ENCODE results near the gene RIOK3. TPM values are rescaled to one million over a fixed set of nuclear protein-coding genes. Genes with fewer than 3 reads are reported as not detected.
A peak's percentile ranks its signal among the peaks of the same experiment; 100 is the strongest.

Gene RIOK3
- total RNA-seq, 3 donors from 2014 or later, result 61.6 to 80.8 (median 74.3) TPM

DNA sequence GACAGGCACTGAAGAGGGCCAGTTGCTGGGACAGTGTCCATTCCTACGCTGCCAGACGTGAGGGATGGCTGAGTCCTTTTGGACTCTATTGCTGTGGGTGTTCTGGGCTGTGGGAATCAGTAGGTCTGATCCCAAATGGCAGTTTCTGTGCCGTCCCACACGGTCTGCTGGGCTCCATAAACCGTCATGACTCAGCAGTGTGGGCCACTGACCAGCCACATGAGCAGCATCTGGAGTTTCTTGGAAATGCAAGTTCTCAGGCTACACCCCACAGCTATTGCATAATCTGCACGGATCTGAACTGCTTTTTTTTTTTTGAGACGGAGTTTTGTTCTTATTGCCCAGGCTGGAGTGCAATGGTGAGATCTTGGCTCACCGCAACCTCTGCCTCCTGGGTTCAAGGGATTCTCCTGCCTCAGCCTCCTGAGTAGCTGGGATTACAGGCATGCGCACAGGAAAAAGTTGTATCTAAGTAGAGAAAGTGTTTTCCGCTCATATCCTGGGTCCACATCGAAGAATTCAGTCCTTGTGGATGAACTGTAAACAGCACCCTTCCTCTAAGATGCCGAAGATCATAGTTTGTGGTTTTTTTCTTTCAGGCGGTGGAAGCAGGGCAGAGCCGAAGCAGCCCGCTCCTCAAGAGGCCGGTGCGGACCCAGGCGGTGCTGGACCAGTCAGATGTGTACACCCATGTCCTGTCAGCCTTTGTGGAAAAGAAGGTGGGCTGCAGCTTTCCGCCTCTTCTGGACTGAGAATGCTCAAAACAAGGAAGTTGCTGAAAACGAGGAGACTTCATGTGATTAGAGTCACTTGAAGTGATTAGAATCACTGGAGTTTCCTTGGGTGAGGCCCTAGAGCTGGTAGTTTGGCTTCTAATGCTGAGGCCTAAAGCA lies 75.7 kb downstream of the RIOK3 start:
- no peaks in the 10 kb centered on the region for H3K4me1 ChIP-seq
- no peaks in the 10 kb centered on the region for H3K27me3 ChIP-seq
- intact Hi-C loops (cut with DNase I; ENCODE audit: low total_unique reads), result no loop called here
- H3K9me3 ChIP-seq, result no peaks in the 10 kb centered on the region
- peak overlapping the region in 1 of 2 donors; percentile 54 for H3K27ac ChIP-seq
- H3K36me3 ChIP-seq, result peaks cover 5% of the 10 kb centered on the region
- DNase-seq (ENCODE audit: low spot score in 2 of 2), result no peak
- TF ChIP-seq POLR2A (IDR thresholded peaks at IDR 0.05) (no peak), POLR2AphosphoS5 (IDR thresholded peaks at IDR 0.05) (no peak)
- TF ChIP-seq, protein P1, sequence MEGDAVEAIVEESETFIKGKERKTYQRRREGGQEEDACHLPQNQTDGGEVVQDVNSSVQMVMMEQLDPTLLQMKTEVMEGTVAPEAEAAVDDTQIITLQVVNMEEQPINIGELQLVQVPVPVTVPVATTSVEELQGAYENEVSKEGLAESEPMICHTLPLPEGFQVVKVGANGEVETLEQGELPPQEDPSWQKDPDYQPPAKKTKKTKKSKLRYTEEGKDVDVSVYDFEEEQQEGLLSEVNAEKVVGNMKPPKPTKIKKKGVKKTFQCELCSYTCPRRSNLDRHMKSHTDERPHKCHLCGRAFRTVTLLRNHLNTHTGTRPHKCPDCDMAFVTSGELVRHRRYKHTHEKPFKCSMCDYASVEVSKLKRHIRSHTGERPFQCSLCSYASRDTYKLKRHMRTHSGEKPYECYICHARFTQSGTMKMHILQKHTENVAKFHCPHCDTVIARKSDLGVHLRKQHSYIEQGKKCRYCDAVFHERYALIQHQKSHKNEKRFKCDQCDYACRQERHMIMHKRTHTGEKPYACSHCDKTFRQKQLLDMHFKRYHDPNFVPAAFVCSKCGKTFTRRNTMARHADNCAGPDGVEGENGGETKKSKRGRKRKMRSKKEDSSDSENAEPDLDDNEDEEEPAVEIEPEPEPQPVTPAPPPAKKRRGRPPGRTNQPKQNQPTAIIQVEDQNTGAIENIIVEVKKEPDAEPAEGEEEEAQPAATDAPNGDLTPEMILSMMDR (IDR thresholded peaks at IDR 0.05), result no peak
- H3K4me3 ChIP-seq, result no peak overlapping the region

DNA sequence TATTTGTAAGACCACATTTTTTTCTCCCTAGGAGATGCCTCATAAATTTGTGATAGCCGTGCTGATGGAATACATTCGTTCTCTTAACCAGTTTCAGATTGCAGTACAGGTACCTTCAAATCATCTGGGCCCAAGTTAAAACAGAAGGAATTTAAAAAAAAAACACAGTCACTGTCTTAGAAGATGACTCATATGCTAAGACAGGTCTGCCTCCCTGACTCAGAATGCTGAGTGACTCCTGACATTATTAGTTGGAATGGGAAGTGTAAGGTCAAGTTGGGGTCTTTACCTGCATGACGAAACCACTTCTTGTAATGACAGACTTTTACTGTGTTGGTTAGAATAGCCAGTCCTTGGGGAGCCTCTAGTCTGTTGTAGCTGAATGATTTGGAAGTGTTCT lies 76.5 kb downstream of the RIOK3 start:
- Histone ChIP-seq H3K27me3 (no peaks in the 10 kb centered on the region), H3K36me3 (peaks cover 5% of the 10 kb centered on the region), H3K9me3 (no peaks in the 10 kb centered on the region), H3K4me3 (no peak overlapping the region), H3K4me1 (no peaks in the 10 kb centered on the region), H3K27ac (no peak overlapping the region)
- no peak for DNase-seq (ENCODE audit: low spot score in 2 of 2)
- TF ChIP-seq, protein P1 (IDR thresholded peaks at IDR 0.05), result no peak
- no peak for TF ChIP-seq POLR2A (IDR thresholded peaks at IDR 0.05)
- no peak for TF ChIP-seq POLR2AphosphoS5 (IDR thresholded peaks at IDR 0.05)
- intact Hi-C loops (cut with DNase I; ENCODE audit: low total_unique reads), result no loop called here

DNA sequence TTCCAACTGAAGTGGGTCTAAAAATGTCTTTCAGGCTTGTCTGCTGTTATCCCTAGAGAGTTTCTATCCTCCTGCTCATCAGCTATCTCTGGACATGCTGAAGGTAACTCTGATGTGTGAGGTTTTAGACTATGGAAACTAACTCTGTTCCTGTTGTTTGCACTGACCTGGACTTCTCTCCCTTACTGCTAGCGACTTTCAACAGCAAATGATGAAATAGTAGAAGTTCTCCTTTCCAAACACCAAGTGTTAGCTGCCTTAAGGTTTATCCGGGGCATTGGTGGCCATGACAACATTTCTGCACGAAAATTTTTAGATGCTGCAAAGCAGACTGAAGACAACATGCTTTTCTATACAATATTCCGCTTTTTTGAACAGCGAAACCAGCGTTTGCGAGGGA lies 77.1 kb downstream of the RIOK3 start:
- Histone ChIP-seq H3K4me1 (no peaks in the 10 kb centered on the region), H3K27ac (no peak overlapping the region), H3K4me3 (no peak overlapping the region), H3K9me3 (no peaks in the 10 kb centered on the region), H3K27me3 (no peaks in the 10 kb centered on the region), H3K36me3 (peaks cover 5% of the 10 kb centered on the region)
- intact Hi-C loops (cut with DNase I; ENCODE audit: low total_unique reads), result no loop called here
- TF ChIP-seq POLR2AphosphoS5 (IDR thresholded peaks at IDR 0.05), result no peak
- TF ChIP-seq POLR2A (IDR thresholded peaks at IDR 0.05), result no peak
- TF ChIP-seq, protein P1 (IDR thresholded peaks at IDR 0.05), result no peak
- no peak for DNase-seq (ENCODE audit: low spot score in 2 of 2)

DNA sequence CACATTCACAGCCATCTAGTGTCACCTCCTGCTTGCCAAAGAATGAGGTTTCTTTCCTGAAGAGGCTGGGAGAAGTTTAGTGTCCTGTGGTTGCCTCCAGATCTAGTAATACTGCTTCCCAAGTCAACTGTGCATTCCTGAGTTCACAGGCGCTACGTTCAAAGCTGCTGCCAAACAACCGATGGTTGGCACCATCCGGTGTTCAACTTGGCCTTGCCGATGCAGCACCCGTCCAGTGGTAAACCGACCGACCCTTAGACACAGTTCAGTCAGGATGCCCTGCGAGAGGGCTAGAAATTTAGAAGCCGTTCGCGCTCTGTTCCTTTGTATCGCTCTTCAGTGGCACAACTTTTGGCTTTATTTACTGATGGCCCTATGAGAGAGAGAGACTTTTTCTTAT lies 78.8 kb downstream of the RIOK3 start:
- DNase-seq (ENCODE audit: low spot score in 2 of 2), result no peak
- Histone ChIP-seq H3K9me3 (no peaks in the 10 kb centered on the region), H3K27ac (no peak overlapping the region), H3K36me3 (peaks cover 5% of the 10 kb centered on the region), H3K27me3 (no peaks in the 10 kb centered on the region), H3K4me1 (no peaks in the 10 kb centered on the region), H3K4me3 (no peak overlapping the region)
- no peak for TF ChIP-seq POLR2AphosphoS5 (IDR thresholded peaks at IDR 0.05)
- no peak for TF ChIP-seq POLR2A (IDR thresholded peaks at IDR 0.05)
- TF ChIP-seq, protein P1 (IDR thresholded peaks at IDR 0.05), result no peak
- intact Hi-C loops (cut with DNase I; ENCODE audit: low total_unique reads), result no loop called here

Other genes starting within 250 kb of the RIOK3 start
- 10 to 100 TPM; 22.2 to 33.0 (median 23.9) TPM for gene RMC1, start 50.2 kb downstream of the RIOK3 start, total RNA-seq
- 100 to 1,000 TPM in 1 of 3 donors, 10 to 100 TPM in 2; 39.5 to 100 (median 81.3) TPM for gene NPC1, start 133.2 kb downstream of the RIOK3 start, total RNA-seq
- 10 to 100 TPM in 1 of 3 donors, 1 to 10 TPM in 2; 8.8 to 13.8 (median 9.9) TPM for gene ANKRD29, start 209.6 kb downstream of the RIOK3 start, total RNA-seq
- 100 to 1,000 TPM in 2 of 3 donors, 10 to 100 TPM in 1; 43.4 to 173 (median 127) TPM for gene LAMA3, start 236.2 kb downstream of the RIOK3 start, total RNA-seq